ENCODE data around the gene GPC1.

GPC1 gene

GRCh38 chr2:240502430-240503121, 67.1 kb downstream of the GPC1 start:
- DNase-seq, result no peak

DNA sequence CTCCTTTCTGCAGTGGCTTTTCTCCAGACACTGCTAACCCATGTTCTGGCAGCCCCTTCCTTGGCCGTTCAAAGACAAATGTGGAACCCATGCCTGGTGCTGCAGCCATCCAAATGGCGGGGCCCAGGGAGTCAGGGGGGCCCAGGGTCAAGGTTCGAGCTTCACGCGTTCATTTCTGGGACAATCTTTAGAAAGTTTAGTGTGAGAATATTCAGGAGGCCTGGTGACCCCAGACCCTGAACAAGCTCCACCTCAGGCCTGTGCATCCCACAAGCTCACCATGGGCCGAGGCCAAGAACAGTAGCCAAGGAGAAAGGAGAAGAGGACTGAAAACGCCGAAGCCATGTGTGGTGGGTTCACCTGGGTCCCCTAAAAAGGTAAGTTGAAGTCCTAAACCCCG, 67.9 kb downstream of the GPC1 start:
- DNase-seq, result peak; percentile 0

GRCh38 chr2:240503848-240504247, 68.4 kb downstream of the GPC1 start:
- DNase-seq, result peak; percentile 2

DNA sequence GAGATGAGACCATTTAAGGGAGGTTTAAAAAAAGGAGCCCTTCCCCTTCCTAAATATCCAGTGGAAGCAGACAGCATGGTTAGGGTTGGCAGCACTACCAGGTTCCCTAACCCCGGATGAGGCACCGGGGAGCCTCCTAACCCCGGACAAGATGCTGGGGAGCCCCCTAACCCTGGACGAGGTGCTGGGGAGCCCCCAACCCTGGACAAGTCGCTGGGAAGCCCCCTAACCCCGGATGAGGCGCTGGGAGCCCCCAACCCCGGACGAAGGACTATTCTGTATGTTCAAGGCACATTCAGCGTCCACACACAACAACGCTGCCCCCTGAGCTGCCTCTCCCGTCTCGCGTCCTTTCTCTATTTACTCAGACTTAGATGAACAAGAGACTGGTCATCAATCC, 70.4 kb downstream of the GPC1 start:
- peak; percentile 5 for DNase-seq

DNA sequence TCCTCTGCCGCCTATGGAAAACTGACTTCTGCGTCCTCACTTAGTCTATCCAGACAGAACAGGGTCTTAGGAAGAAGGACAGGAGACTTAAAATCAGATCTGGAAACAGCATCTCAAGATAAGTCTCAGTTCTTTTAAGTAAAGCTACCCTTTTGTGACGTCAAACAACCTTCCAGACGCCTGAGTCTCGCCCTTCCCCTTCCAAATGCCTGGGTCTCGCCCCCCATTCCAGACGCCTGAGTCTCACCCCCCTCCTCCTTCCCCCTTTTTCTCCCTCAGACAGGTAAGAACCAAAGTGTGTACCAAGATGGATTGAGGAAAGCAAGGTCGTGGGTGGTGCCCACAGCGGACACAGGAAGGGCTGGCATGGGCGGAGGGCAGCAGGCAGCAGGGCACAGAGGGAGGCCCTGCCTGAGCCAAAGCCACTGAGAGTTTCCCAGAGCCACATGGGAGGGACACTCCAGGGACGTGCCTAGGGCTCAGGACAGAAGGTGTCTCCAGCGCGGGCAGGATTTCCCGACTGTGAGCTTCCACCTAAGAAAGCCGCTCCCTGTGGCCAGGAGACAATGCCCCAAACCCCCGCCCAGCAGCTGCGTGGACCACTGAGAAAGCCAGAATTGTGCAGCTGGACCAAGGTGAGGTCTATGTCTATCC, 71.1 kb downstream of the GPC1 start:
- peak; percentile 9 for DNase-seq

DNA sequence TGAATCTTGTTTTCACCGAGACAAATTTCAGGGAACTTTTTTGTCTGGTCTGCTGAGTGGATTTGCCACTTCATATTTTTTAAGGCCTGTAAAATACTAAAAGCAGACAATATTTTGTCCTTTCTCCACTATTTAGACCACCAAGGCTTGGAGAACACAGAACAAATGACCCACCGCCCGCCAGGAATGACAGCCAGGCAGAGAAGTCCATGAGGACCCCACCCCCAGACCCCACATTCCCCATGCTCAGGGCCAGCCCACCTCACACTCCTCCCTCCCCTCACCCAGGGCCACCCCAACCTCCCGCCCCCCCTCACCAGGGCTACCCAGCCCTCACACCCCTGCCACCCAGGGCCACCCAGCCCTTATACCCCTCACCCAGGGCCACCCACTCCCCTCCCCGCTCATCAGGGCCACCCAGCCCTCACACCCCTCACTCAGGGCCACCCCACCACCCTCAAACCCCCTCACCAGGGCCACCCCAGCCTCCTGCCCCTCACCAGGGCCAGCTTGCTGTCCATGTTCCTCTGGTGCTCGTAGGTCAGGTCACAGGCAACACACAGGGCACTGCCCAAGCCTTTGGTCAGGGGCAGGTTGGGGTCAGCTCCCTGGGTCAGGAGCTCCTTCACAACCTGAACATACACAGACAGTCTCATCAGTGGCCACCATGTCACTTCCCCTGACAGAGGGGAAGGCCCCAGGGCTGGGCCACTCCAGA, 71.8 kb downstream of the GPC1 start:
- DNase-seq, result peak; percentile 2

- peak; percentile 1 for DNase-seq
Observed at GRCh38 chr2:240507778-240508251, 72.4 kb downstream of the GPC1 start.

DNA sequence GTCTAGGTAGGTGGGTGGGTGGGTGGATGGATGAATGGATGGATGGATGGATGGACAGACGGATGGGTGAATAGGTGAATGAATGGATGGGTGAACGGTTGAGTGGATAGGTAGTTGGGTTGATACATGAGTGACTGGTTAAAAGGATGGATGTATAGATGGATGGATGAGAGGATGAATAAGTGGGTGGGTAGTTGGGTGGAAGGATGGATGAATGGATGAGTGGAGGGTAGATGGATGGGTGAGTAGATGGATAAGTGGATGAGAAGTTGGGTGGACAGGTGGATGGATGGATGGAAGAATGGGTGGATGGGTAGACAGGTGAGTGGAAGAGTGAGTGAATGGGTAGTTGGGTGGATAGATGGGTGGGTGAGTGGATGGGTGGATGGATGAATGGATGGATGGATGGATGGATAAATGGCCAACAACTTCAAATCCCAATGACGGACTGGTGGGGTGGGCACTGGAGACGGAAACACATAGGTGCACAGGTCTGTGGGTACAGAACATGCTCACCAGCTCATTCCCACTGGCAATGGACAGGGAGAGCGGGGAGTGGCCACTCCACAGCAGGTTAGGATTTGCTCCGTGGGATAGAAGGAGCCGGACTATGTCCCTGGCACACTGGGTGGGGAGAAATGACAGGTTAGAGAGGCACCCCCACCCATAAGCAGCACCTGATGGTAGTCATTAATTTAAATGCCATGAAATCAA, 73.5 kb downstream of the GPC1 start:
- peak; percentile 1 for DNase-seq

- DNase-seq, result peak; percentile 4
Observed at GRCh38 chr2:240509667-240510512, 74.4 kb downstream of the GPC1 start.

GRCh38 chr2:240510513-240511210, 75.2 kb downstream of the GPC1 start:
- peak; percentile 11 for DNase-seq

GRCh38 chr2:240511351-240512108, 76.1 kb downstream of the GPC1 start:
- DNase-seq, result peak; percentile 6

GRCh38 chr2:240512109-240512485, 76.6 kb downstream of the GPC1 start:
- DNase-seq, result no peak

DNA sequence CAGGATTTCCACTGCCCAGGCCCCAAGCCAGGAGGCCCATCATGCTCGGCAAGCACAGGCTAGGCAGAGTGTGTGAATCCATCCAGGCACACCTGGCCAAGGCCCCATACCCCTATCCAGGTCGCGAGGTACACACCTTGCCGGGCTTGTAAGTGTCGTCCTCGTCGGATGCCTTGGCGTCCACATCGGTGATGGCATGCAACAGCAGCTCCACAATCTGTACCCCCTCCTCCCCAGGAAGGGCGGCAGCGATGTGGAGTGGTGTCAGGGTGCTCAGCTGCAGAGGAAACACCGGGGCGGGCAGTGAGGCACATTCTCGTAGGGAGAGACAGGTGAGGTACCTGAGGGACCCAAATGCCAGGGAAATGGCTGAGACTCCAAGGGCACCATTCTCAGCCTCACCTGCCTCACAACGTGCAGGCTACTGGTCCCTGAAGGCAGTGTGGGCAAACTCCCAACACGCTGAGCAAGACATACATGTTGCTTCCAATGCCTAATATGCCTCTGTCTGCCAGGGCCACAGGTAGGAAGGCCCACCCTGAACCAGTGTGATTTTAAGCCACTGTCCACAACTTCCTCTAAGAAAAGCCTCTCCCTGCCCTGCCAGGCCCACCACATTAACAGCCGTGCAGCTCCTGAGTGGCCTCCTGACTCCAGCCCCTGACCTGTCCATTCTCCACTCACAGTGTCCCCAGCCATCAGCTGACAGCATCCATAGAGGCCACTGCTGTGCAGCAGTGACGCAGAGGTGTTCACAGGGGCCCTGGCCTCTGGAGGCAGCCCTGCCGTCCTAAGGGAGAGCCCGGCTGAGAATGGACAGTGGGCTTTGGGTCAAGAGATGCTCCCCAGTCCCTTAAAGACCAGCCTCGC, 77.4 kb downstream of the GPC1 start:
- DNase-seq, result peak; percentile 2

DNA sequence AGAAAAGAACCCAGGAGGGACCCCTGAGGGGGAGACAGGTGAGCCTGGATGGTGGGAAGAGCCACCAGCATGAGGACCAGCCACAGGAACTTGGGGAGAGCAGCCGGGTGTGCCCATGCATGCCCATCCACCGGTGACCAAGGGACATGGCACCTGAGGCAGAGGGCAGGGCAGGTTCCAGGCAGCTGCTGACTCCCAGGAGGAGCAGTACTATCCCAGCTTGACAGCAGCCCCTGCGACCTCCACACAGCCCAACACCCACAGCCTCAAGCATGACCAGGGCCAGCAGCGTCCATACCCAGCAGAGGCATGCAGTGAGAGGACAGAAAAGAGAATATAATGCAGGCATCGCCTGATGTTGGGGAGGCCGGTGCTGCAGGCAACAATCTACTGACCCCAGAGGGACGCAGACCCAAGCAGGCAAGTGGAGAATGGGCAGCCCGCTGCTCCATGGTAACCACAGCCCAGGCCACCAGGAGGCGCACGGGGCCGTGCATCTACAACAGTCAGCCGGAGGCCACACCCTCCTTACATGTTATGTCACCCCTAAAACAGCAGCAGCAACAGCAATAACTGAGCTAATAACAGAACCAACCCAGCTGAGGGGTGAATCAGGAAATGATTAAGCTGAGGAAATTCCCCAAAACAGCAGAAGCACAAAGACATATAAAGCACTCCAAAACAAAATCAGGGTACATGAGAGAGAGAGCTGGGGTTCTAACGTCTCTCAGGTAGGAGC, 78.3 kb downstream of the GPC1 start:
- DNase-seq, result peak; percentile 86

DNA sequence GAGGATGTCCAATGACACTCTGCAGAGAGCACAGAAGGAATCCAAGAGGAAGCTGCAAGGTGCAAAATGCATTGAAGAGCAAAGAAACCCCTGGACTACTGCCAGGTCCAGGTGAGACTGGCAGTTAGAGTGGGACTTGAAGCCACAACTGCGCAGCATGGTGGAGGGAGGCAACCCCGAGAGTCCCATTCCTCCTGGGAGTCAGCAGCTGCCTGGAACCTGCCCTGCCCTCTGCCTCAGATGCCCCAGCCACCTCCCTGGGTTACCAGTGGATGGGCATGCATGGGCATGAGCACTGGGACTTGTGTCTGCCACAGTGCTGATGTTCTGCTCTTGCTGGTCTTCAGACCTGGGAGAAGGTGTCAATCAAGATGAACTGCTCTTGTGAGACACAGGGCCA, 79.2 kb downstream of the GPC1 start:
- no peak for DNase-seq

- no peak for DNase-seq
Observed at GRCh38 chr2:240517342-240517741, 81.9 kb downstream of the GPC1 start.
